K562 (cell line): ENCODE measurements around the gene POMT2.

Experiments
- CTCF ChIP-seq, 3 experiments: IDR thresholded peaks in 2 of 3; conservative IDR thresholded peaks in 1 of 3; 2 replicates each; pipeline ENCODE4 v1.5.1; 2011 to 2012; ENCODE audit warnings: low read length in 3 of 3, mild to moderate bottlenecking in 3 of 3, control low read depth in 2 of 3, improper control_type of control experiment in 1 of 3, inconsistent platforms in 1 of 3, low read depth in 1 of 3, mixed read lengths in 1 of 3, moderate library complexity in 1 of 3; ENCODE audit not compliant: insufficient read depth in 2 of 3
- DDX20 ChIP-seq: fragments of 450-650 bp; IDR thresholded peaks from 2 replicates; pipeline ENCODE4 v1.6.1; 2016; ENCODE audit warnings: missing genetic modification characterization, low read depth, mild to moderate bottlenecking, missing compliant biosample characterization, moderate library complexity
- ESRRA ChIP-seq: fragments of 450-650 bp; IDR thresholded peaks from 2 replicates; pipeline ENCODE4 v1.6.1; 2014; ENCODE audit warnings: low read depth, mild to moderate bottlenecking, moderate library complexity, borderline replicate concordance
- FOS ChIP-seq: IDR thresholded peaks from 3 replicates; pipeline ENCODE4 v1.6.1; 2011; ENCODE audit not compliant: insufficient read length; ENCODE audit errors: extremely low read depth
- FOXK1 ChIP-seq: sonication (generic); formaldehyde crosslinking; IDR thresholded peaks from 2 replicates; pipeline ENCODE4 v1.8.0; 2022; ENCODE audit warnings: missing genetic modification reagents, mild to moderate bottlenecking, borderline replicate concordance
- KLF6 ChIP-seq: fragments of 250-450 bp; sonication (Bioruptor Pico); IDR thresholded peaks from 2 replicates; pipeline ENCODE4 v1.4.0; 2020; ENCODE audit warnings: mild to moderate bottlenecking, moderate library complexity, borderline replicate concordance
- MTF1 ChIP-seq: fragments of 250-450 bp; sonication (Bioruptor Pico); IDR thresholded peaks from 2 replicates; pipeline ENCODE4 v1.9.0; 2021; ENCODE audit warnings: moderate library complexity, mild to moderate bottlenecking, inconsistent platforms, borderline replicate concordance
- SMAD4 ChIP-seq: fragments of 250-450 bp; sonication (Bioruptor Pico); conservative IDR thresholded peaks from 2 replicates; pipeline ENCODE4 v1.8.0; 2021; ENCODE audit warnings: inconsistent platforms, mild to moderate bottlenecking, moderate library complexity
- STAT5A ChIP-seq: IDR thresholded peaks from 2 replicates; pipeline ENCODE4 v1.6.1; 2012; ENCODE audit warnings: low read length, inconsistent platforms, borderline replicate concordance
- ZNF445 ChIP-seq: fragments of 250-450 bp; sonication (Bioruptor Pico); IDR thresholded peaks from 2 replicates; pipeline ENCODE4 v1.4.0; 2020; ENCODE audit warnings: low read depth, mild to moderate bottlenecking, moderate library complexity
- ZNF561 ChIP-seq: fragments of 450-650 bp; formaldehyde crosslinking; conservative IDR thresholded peaks from 2 replicates; pipeline ENCODE4 v1.4.0; 2020; ENCODE audit warnings: mild to moderate bottlenecking, moderate library complexity
- ZNF780A ChIP-seq: fragments of 250-450 bp; sonication (Bioruptor Pico); IDR thresholded peaks from 2 replicates; pipeline ENCODE4 v1.5.0; 2021; ENCODE audit warnings: mild to moderate bottlenecking

GRCh38 chr14:77278461-77279230 is 42.0 kb downstream of the POMT2 start:
- no peak for TF ChIP-seq STAT5A
- TF ChIP-seq KLF6, result no peak
- no peak for TF ChIP-seq SMAD4 (CRISPR knock-in tag)
- TF ChIP-seq ZNF445 (CRISPR knock-in tag), result no peak
- TF ChIP-seq FOS, result no peak
- no peak for TF ChIP-seq MTF1
- TF ChIP-seq ZNF780A (CRISPR knock-in tag), result no peak
- no peak for TF ChIP-seq FOXK1 (CRISPR knock-in tag)
- no peak for TF ChIP-seq ESRRA
- peak in 2 of 3 experiments; percentile 9 to 34; a peak in 1 of 6 replicates for TF ChIP-seq CTCF (IDR thresholded peaks at IDR 0.05 in 2 of 3, conservative IDR thresholded peaks at IDR 0.05 in 1 of 3; ENCODE audit: insufficient read depth in 2 of 3, low read depth in 1 of 3, low read length in 3 of 3)
- no peak for TF ChIP-seq DDX20 (tag)
- TF ChIP-seq ZNF561 (CRISPR knock-in tag), result no peak
